GM12878 (cell line): ENCODE data around the gene TRPM1. TPM values are rescaled to one million over a fixed set of nuclear protein-coding genes. Genes with fewer than 3 reads are reported as not detected.

Experiments used
- ATAC-seq: fragments of 200-7000 bp; cut with Tn5 transposase; 3 replicates; pipeline ENCODE4 v1.9.1; 2020; ENCODE audit warnings: mild to moderate bottlenecking, moderate library complexity
- BruUV-seq: library from RNA; stranded (reverse); fragments of 400-500 nt; replicated peaks from 2 replicates; lab custom pipeline; 2021; lab: Mats Ljungman, UMichigan
- CTCF ChIA-PET: fragments of 300-600 bp; sonication (Branson Sonifier 250); formaldehyde crosslinking; extraction: SDS; loops from one replicate; lab custom pipeline; 2021; ENCODE audit warnings: inconsistent platforms; lab: Yijun Ruan, JAX
- POLR2A ChIA-PET: fragments of 350-600 bp; formaldehyde crosslinking; extraction: SDS; loops from one replicate; lab custom pipeline; 2021; ENCODE audit warnings: inconsistent platforms; lab: Charles Lee
- RAD21 ChIA-PET: fragments of 300-600 bp; sonication (Branson Sonifier 250); formaldehyde crosslinking; loops from one replicate; lab custom pipeline; 2023; ENCODE audit warnings: antibody characterized with exemption; ENCODE audit not compliant: unreplicated experiment; lab: Charles Lee
- SMC1A ChIA-PET: fragments of 300-600 bp; sonication (Branson Sonifier 250); formaldehyde crosslinking; loops from one replicate; lab custom pipeline; 2023; ENCODE audit not compliant: unreplicated experiment, uncharacterized antibody; lab: Charles Lee
- DNase-seq: peaks from one replicate; pipeline ENCODE4 v3.0.0-alpha.2; 2011; ENCODE audit warnings: low read depth, low spot score
- FAIRE-seq: peaks from 3 replicates; lab custom pipeline; 2011; peaks lifted over from hg19 to GRCh38; lab: Jason Lieb, UNC
- H2AFZ ChIP-seq: 2 replicates; pipeline ENCODE4 v1.6.0; 2011; ENCODE audit warnings: low read depth, low read length, control low read depth; ENCODE audit not compliant: control insufficient read depth
- H3K27ac ChIP-seq: 2 replicates; pipeline ENCODE4 v1.5.1; 2011; ENCODE audit warnings: control low read depth; ENCODE audit not compliant: control insufficient read depth, insufficient read depth
- H3K27me3 ChIP-seq, 2 experiments: replicated peaks in 1 of 2; 2 replicates each; pipeline versions ENCODE4 v1.6.0 to v1.6.1; 2011; ENCODE audit warnings: low read length in 1 of 2; ENCODE audit not compliant: control insufficient read depth in 2 of 2, insufficient read depth in 2 of 2
- H3K36me3 ChIP-seq, 2 experiments: 2 replicates each; pipeline ENCODE4 v1.5.1; 2011; ENCODE audit warnings: low read length in 1 of 2; ENCODE audit not compliant: control insufficient read depth in 2 of 2, insufficient read depth in 2 of 2
- H3K4me1 ChIP-seq: 2 replicates; pipeline ENCODE4 v1.6.1; 2011; ENCODE audit warnings: mild to moderate bottlenecking, low read length, moderate library complexity, mixed read lengths; ENCODE audit not compliant: control insufficient read depth, insufficient read depth
- H3K4me2 ChIP-seq: 2 replicates; pipeline ENCODE4 v1.6.0; 2011; ENCODE audit warnings: control low read depth; ENCODE audit not compliant: control insufficient read depth, insufficient read depth
- H3K4me3 ChIP-seq: fragments of 200-600 bp; sonication (generic); 2 replicates; pipeline ENCODE4 v1.5.1; 2016
- H3K79me2 ChIP-seq: 2 replicates; pipeline ENCODE4 v1.6.0; 2011; ENCODE audit warnings: low read length; ENCODE audit not compliant: control insufficient read depth, insufficient read depth
- H3K9ac ChIP-seq: 2 replicates; pipeline ENCODE4 v1.8.0; 2011; ENCODE audit warnings: low read length, control low read depth, mixed read lengths; ENCODE audit not compliant: control insufficient read depth, insufficient read depth
- H3K9me3 ChIP-seq: replicated peaks from 3 replicates; pipeline ENCODE4 v1.5.1; 2011; ENCODE audit warnings: mild to moderate bottlenecking, low read length; ENCODE audit not compliant: control insufficient read depth, insufficient read depth
- H4K20me1 ChIP-seq: 2 replicates; pipeline ENCODE4 v1.6.0; 2011; ENCODE audit not compliant: control insufficient read depth, insufficient read depth
- NBN ChIP-seq: fragments of 450-650 bp; IDR thresholded peaks from 2 replicates; pipeline ENCODE4 v1.6.1; 2016
- TCF3 ChIP-seq: IDR thresholded peaks from 2 replicates; pipeline ENCODE4 v1.6.1; 2012; ENCODE audit warnings: low read depth, mild to moderate bottlenecking, low read length, borderline replicate concordance; ENCODE audit not compliant: insufficient read depth
- YBX1 ChIP-seq: fragments of 450-650 bp; IDR thresholded peaks from 2 replicates; pipeline ENCODE4 v1.6.1; 2016; ENCODE audit warnings: antibody characterized with exemption
- YY1 ChIP-seq: IDR thresholded peaks from 2 replicates; pipeline ENCODE4 v1.6.1; 2011; ENCODE audit warnings: low read depth, mild to moderate bottlenecking, low read length
- WGBS: methylation state at CpG from one replicate; pipeline ENCODE4 v1.1.6; 2016; ENCODE audit warnings: low lambda C conversion rate; ENCODE audit not compliant: insufficient replicate concordance, insufficient coverage; ENCODE audit errors: missing lambda C conversion rate; 5-methylcytosine and 5-hydroxymethylcytosine counted together
- in situ Hi-C: fragments of 300-500 bp; cut with MboI; formaldehyde crosslinking; loops from 9 replicates; pipeline ENCODE4 v1.14.3; 2018; ENCODE audit warnings: mixed read lengths
- intact Hi-C: fragments of 100-400 bp; cut with micrococcal nuclease; formaldehyde crosslinking; loops from one replicate; pipeline ENCODE4 v1.14.2; 2022; ENCODE audit not compliant: unreplicated experiment
- polyA plus RNA-seq, 11 experiments: library from polyadenylated mRNA; depleted of rRNA in 4 of 11; unstranded in 6 of 11; stranded (reverse) in 5 of 11; fragments of >200 nt; fragmentation: Nextera tagmentation in 4 of 11; fragmentation: Illumina TruSeq in 1 of 11; extraction: Ambion mirVana in 4 of 11; extraction: Trizol in 1 of 11; gene quantifications; 1 replicate in 1 of 11; 2 replicates in 10 of 11; pipeline versions ENCODE4 v1.2.1 to v1.2.3, GENCODE V29; 2011 to 2016; ENCODE audit warnings: inconsistent platforms in 2 of 11, missing spikeins in 2 of 11, low read depth in 1 of 11
- total RNA-seq, 4 experiments: library from RNA; depleted of rRNA in 3 of 4; stranded (reverse); fragments of >200 nt in 3 of 4; fragmentation: Illumina TruSeq in 1 of 4; extraction: Trizol in 1 of 4; gene quantifications; 2 replicates each; pipeline versions ENCODE4 v1.2.1 to v1.2.3, GENCODE V29; 2013 to 2021
- TF ChIP-seq, protein P1 (sequence below): IDR thresholded peaks from 2 replicates; pipeline ENCODE4 v1.6.1; 2012; ENCODE audit warnings: improper control_type of control experiment, low read depth, low read length; ENCODE audit not compliant: insufficient replicate concordance

Gene TRPM1
- total and polyA plus RNA-seq, 10 of the 15 experiments (the other 5 are each of a cell fraction or from before 2014, with no cell fraction given): 0.01 to 0.10 (median 0.05) TPM; not detected in 4

DNA sequence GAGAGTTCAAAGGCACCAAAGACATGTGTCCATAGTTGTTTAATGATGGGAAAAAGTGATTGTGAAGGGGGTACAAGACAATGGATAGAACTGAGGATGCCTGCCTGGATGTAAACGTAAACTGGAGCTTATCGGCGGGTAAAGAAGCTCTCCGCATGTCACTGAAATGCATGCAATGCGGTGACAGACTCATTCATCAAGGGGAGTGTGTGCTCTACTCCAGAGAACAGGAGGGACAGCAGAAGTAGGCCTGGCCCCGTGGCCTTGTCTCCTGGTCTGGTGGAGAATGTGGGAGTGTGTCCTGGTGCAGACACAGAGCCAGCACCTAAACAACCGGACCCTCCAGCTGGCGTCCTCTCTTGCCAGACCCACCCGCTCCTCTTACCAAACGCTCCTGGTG lies 50.6 kb downstream of the TRPM1 start:
- FAIRE-seq (no peak), DNase-seq (no peak), ATAC-seq (no peak)
- in situ Hi-C loops: no loop called here
- H3K9me3 ChIP-seq: no peaks in the 10 kb centered on the region
- H3K4me2 ChIP-seq: no peak overlapping the region
- H3K79me2 ChIP-seq: no peaks in the 10 kb centered on the region
- no peaks in the 10 kb centered on the region for H3K27me3 ChIP-seq
- ChIA-PET SMC1A (no interaction called here), CTCF (interaction anchor here (0.6 kb wide), 1 partner anchor 249 kb away, joined by 3 read pairs; no protein-coding TSS in a partner anchor), RAD21 (no interaction called here)
- no peak overlapping the region for H3K27ac ChIP-seq
- intact Hi-C loops: no loop called here
- peaks cover 5% of the 10 kb centered on the region; the same call in 1 of the 2 replicates for H3K4me1 ChIP-seq
- no peak overlapping the region for H3K4me3 ChIP-seq
- TF ChIP-seq, protein P1, sequence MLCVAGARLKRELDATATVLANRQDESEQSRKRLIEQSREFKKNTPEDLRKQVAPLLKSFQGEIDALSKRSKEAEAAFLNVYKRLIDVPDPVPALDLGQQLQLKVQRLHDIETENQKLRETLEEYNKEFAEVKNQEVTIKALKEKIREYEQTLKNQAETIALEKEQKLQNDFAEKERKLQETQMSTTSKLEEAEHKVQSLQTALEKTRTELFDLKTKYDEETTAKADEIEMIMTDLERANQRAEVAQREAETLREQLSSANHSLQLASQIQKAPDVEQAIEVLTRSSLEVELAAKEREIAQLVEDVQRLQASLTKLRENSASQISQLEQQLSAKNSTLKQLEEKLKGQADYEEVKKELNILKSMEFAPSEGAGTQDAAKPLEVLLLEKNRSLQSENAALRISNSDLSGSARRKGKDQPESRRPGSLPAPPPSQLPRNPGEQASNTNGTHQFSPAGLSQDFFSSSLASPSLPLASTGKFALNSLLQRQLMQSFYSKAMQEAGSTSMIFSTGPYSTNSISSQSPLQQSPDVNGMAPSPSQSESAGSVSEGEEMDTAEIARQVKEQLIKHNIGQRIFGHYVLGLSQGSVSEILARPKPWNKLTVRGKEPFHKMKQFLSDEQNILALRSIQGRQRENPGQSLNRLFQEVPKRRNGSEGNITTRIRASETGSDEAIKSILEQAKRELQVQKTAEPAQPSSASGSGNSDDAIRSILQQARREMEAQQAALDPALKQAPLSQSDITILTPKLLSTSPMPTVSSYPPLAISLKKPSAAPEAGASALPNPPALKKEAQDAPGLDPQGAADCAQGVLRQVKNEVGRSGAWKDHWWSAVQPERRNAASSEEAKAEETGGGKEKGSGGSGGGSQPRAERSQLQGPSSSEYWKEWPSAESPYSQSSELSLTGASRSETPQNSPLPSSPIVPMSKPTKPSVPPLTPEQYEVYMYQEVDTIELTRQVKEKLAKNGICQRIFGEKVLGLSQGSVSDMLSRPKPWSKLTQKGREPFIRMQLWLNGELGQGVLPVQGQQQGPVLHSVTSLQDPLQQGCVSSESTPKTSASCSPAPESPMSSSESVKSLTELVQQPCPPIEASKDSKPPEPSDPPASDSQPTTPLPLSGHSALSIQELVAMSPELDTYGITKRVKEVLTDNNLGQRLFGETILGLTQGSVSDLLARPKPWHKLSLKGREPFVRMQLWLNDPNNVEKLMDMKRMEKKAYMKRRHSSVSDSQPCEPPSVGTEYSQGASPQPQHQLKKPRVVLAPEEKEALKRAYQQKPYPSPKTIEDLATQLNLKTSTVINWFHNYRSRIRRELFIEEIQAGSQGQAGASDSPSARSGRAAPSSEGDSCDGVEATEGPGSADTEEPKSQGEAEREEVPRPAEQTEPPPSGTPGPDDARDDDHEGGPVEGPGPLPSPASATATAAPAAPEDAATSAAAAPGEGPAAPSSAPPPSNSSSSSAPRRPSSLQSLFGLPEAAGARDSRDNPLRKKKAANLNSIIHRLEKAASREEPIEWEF: no peak
- TF ChIP-seq YY1 (no peak), TCF3 (no peak), YBX1 (no peak), NBN (no peak)
- TF ChIP-seq, all 136 proteins: peak for 0
- Histone ChIP-seq H2AFZ (no peak overlapping the region), H3K9ac (no peak overlapping the region), H4K20me1 (no peaks in the 10 kb centered on the region), H3K36me3 (no peaks in the 10 kb centered on the region)
- WGBS: 85% methylated on average over 10 of the region's 10 CpGs
- no TSS peak for BruUV-seq
- POLR2A ChIA-PET: no interaction called here
